ENCODE measurements around the gene PLEKHA4. TPM values are rescaled to one million over a fixed set of nuclear protein-coding genes. Genes with fewer than 3 reads are reported as not detected.

Gene PLEKHA4
- total and polyA plus RNA-seq, 10 of the 15 experiments (the other 5 are each of a cell fraction or from before 2014, with no cell fraction given), result 0.13 to 10.0 (median 6.4) TPM; not detected in 1

DNA sequence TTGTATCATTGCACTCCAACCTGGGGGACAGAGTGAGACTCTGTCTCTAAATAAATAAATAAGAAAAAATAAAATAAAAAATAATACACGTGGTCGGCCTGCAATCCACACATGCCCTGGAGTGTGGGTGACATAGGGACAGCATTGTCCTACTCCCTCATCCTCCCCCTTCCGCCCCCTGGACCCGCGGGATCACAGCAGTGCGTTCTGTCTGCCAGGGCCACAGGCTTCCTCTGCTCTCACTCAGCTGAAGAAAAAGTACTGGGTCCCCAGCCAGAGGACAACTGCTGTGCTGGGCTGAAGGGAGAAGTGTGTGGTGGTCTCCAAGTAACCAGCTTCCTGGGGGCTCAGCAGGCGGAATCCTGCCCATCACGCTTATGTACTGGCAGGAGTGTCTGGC, 63.9 kb downstream of the PLEKHA4 start:
- no peak for FAIRE-seq
- Histone ChIP-seq H3K27ac (ENCODE audit: control insufficient read depth, insufficient read depth) (no peak overlapping the region), H2AFZ (ENCODE audit: control insufficient read depth, low read depth, low read length) (no peak overlapping the region), H3K4me3 (no peak overlapping the region), H3K4me2 (ENCODE audit: control insufficient read depth, insufficient read depth) (no peak overlapping the region), H3K79me2 (ENCODE audit: control insufficient read depth, insufficient read depth, low read length) (peaks cover 3% of the 10 kb centered on the region), H3K4me1 (ENCODE audit: control insufficient read depth, insufficient read depth, low read length) (peaks cover under 1% of the 10 kb centered on the region; the same call in 1 of the 2 replicates), H4K20me1 (ENCODE audit: control insufficient read depth, insufficient read depth) (no peaks in the 10 kb centered on the region), H3K9me3 (replicated peaks; ENCODE audit: control insufficient read depth, insufficient read depth, low read length) (no peaks in the 10 kb centered on the region), H3K9ac (ENCODE audit: control insufficient read depth, insufficient read depth, low read length) (no peak overlapping the region), H3K36me3 (ENCODE audit: control insufficient read depth in 2 of 2, insufficient read depth in 2 of 2, low read length in 1 of 2) (no peaks in the 10 kb centered on the region; a peak in 1 of 4 replicates), H3K27me3 (replicated peaks in 1 of 2; ENCODE audit: control insufficient read depth in 2 of 2, insufficient read depth in 2 of 2, low read length in 1 of 2) (no peaks in the 10 kb centered on the region)
- CTCF ChIA-PET, result interaction anchor here (1.3 to 26.1 kb wide), 3 partner anchors 9 to 39 kb away, joined by 3 to 520 read pairs (median 31); partner anchors contain the start of gene HSD17B14
- TF ChIP-seq CHD4 (IDR thresholded peaks at IDR 0.05), result no peak
- no peak for TF ChIP-seq JUND (IDR thresholded peaks at IDR 0.05; ENCODE audit: low read depth, low read length)
- TF ChIP-seq, protein P1, sequence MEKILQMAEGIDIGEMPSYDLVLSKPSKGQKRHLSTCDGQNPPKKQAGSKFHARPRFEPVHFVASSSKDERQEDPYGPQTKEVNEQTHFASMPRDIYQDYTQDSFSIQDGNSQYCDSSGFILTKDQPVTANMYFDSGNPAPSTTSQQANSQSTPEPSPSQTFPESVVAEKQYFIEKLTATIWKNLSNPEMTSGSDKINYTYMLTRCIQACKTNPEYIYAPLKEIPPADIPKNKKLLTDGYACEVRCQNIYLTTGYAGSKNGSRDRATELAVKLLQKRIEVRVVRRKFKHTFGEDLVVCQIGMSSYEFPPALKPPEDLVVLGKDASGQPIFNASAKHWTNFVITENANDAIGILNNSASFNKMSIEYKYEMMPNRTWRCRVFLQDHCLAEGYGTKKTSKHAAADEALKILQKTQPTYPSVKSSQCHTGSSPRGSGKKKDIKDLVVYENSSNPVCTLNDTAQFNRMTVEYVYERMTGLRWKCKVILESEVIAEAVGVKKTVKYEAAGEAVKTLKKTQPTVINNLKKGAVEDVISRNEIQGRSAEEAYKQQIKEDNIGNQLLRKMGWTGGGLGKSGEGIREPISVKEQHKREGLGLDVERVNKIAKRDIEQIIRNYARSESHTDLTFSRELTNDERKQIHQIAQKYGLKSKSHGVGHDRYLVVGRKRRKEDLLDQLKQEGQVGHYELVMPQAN (conservative IDR thresholded peaks at IDR 0.05), result no peak
- TF ChIP-seq, protein P2, sequence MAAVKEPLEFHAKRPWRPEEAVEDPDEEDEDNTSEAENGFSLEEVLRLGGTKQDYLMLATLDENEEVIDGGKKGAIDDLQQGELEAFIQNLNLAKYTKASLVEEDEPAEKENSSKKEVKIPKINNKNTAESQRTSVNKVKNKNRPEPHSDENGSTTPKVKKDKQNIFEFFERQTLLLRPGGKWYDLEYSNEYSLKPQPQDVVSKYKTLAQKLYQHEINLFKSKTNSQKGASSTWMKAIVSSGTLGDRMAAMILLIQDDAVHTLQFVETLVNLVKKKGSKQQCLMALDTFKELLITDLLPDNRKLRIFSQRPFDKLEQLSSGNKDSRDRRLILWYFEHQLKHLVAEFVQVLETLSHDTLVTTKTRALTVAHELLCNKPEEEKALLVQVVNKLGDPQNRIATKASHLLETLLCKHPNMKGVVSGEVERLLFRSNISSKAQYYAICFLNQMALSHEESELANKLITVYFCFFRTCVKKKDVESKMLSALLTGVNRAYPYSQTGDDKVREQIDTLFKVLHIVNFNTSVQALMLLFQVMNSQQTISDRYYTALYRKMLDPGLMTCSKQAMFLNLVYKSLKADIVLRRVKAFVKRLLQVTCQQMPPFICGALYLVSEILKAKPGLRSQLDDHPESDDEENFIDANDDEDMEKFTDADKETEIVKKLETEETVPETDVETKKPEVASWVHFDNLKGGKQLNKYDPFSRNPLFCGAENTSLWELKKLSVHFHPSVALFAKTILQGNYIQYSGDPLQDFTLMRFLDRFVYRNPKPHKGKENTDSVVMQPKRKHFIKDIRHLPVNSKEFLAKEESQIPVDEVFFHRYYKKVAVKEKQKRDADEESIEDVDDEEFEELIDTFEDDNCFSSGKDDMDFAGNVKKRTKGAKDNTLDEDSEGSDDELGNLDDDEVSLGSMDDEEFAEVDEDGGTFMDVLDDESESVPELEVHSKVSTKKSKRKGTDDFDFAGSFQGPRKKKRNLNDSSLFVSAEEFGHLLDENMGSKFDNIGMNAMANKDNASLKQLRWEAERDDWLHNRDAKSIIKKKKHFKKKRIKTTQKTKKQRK (IDR thresholded peaks at IDR 0.05; ENCODE audit: low read depth, low read length), result no peak
- no peak for TF ChIP-seq LARP7 (IDR thresholded peaks at IDR 0.05)
- TF ChIP-seq TARDBP (IDR thresholded peaks at IDR 0.05; ENCODE audit: borderline replicate concordance), result no peak
- SMC1A ChIA-PET (ENCODE audit: uncharacterized antibody, unreplicated experiment), result no interaction called here
- intact Hi-C loops (cut with micrococcal nuclease; ENCODE audit: unreplicated experiment), result no loop called here
- POLR2A ChIA-PET, result no interaction called here
- no TSS peak for BruUV-seq (replicated peaks)
- 87% methylated on average over 8 of the region's 8 CpGs for WGBS (ENCODE audit: insufficient coverage, insufficient replicate concordance, low lambda C conversion rate, missing lambda C conversion rate)
- DNase-seq (ENCODE audit: low read depth, low spot score), result no peak
- in situ Hi-C loops (cut with MboI), result no loop called here
- ATAC-seq, result no peak
- RAD21 ChIA-PET (ENCODE audit: unreplicated experiment), result no interaction called here
